IPS-20b (cell line): ENCODE measurements around the gene CHN1.

Experiments used
- H3K27ac ChIP-seq: one replicate; pipeline ENCODE4 v1.5.1; 2013; ENCODE audit warnings: low read length
- H3K27me3 ChIP-seq: 2 replicates; pipeline ENCODE4 v1.6.1; 2013; ENCODE audit warnings: mild to moderate bottlenecking, low read length, inconsistent platforms; ENCODE audit not compliant: insufficient read depth
- H3K36me3 ChIP-seq: 2 replicates; pipeline ENCODE4 v1.6.1; 2013; ENCODE audit warnings: low read depth, mild to moderate bottlenecking, inconsistent platforms, low read length, moderate library complexity; ENCODE audit not compliant: insufficient read depth
- H3K4me1 ChIP-seq: 2 replicates; pipeline ENCODE4 v1.6.1; 2013; ENCODE audit warnings: mild to moderate bottlenecking, control low read depth, inconsistent platforms, low read length, moderate library complexity; ENCODE audit not compliant: insufficient read depth
- H3K4me3 ChIP-seq: 2 replicates; pipeline ENCODE4 v1.5.1; 2013; ENCODE audit warnings: mild to moderate bottlenecking, low read length, inconsistent platforms
- H3K9ac ChIP-seq: 2 replicates; pipeline ENCODE4 v1.6.1; 2013; ENCODE audit warnings: low read depth, mild to moderate bottlenecking, inconsistent platforms, low read length, moderate library complexity
- H3K9me3 ChIP-seq: 2 replicates; pipeline ENCODE4 v1.6.1; 2013; ENCODE audit warnings: mild to moderate bottlenecking, low read depth, low read length, inconsistent platforms; ENCODE audit not compliant: insufficient read depth

The CHN1 gene

DNA sequence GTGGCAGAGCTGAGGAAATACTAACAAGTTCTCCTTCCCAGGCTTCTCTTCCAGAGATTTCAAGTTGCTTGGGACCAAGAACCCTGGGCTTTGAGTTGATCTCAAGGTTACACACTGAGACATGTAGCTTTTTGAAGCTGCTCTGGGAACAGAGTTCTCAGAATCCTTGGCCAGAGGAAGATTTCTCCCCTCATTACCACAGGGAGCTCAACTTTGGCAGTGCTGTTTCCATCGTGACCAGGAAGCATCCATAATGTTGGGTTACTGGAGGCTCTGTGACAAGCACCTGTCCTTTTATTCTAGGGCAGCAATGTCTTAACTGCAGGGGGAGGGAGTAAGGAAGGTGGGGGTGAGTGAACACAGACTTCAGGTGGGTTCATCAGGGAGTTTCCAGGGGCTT is 199.4 kb downstream of the CHN1 start:
- H3K27ac ChIP-seq: no peak overlapping the region
- no peaks in the 10 kb centered on the region for H3K27me3 ChIP-seq
- H3K36me3 ChIP-seq: peaks cover 73% of the 10 kb centered on the region
- no peaks in the 10 kb centered on the region for H3K9me3 ChIP-seq
- no peak overlapping the region for H3K4me3 ChIP-seq
- H3K4me1 ChIP-seq: no peaks in the 10 kb centered on the region
- H3K9ac ChIP-seq: no peak overlapping the region

GRCh38 chr2:174802459-174802858 is 202.7 kb downstream of the CHN1 start:
- Histone ChIP-seq H3K9ac (no peak overlapping the region), H3K4me3 (no peak overlapping the region), H3K27me3 (no peaks in the 10 kb centered on the region), H3K27ac (no peak overlapping the region), H3K4me1 (no peaks in the 10 kb centered on the region), H3K9me3 (no peaks in the 10 kb centered on the region), H3K36me3 (peaks cover 74% of the 10 kb centered on the region)

DNA sequence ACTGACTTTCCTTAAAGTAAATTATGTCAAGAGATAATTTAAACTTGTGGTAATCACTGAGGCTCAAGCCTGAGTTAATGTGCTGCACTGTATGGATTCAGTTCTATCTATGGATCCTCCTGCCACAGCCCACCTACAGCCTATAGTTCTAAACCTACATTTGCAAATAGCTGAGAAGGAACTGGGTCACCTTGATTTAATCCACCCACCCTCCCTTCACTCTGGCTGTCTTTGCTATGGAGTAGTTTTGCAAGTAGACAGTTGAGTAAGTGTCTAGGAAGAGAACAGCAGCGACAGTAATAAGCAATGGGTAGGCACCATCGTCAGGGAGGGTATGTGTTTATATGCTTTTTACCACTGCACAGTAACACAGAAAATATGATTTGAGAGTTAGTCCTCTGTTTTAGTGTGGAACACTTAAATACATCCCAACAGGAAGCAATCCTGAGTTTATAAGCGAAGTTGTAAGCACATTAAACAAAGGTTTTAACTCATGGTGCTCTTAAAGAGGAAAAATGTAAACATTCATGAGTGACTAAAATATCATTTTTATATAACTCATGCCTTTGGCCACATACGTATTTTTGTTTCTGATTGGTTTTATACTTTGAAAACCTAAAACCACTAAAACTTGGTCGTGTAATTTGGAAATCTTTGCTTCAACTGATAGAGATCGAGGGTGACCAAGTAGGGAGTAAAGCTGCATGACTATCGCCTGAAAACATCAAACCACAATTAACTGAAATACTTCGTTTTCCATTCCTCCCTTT is 204.6 kb downstream of the CHN1 start:
- no peaks in the 10 kb centered on the region for H3K27me3 ChIP-seq
- H3K36me3 ChIP-seq: peaks cover 58% of the 10 kb centered on the region
- H3K27ac ChIP-seq: no peak overlapping the region
- no peak overlapping the region for H3K4me3 ChIP-seq
- no peaks in the 10 kb centered on the region for H3K9me3 ChIP-seq
- H3K4me1 ChIP-seq: peaks cover 13% of the 10 kb centered on the region
- no peak overlapping the region for H3K9ac ChIP-seq

- no peaks in the 10 kb centered on the region for H3K9me3 ChIP-seq
- H3K4me3 ChIP-seq: no peak overlapping the region
- H3K36me3 ChIP-seq: peaks cover 52% of the 10 kb centered on the region
- H3K27ac ChIP-seq: no peak overlapping the region
- no peaks in the 10 kb centered on the region for H3K27me3 ChIP-seq
- H3K9ac ChIP-seq: no peak overlapping the region
- H3K4me1 ChIP-seq: peaks cover 23% of the 10 kb centered on the region
Observed at GRCh38 chr2:174798801-174799200, 206.4 kb downstream of the CHN1 start.

GRCh38 chr2:174797781-174798276 is 207.4 kb downstream of the CHN1 start:
- peaks cover 33% of the 10 kb centered on the region for H3K4me1 ChIP-seq
- no peak overlapping the region for H3K9ac ChIP-seq
- H3K36me3 ChIP-seq: peaks cover 52% of the 10 kb centered on the region
- H3K27me3 ChIP-seq: no peaks in the 10 kb centered on the region
- H3K9me3 ChIP-seq: no peaks in the 10 kb centered on the region
- H3K27ac ChIP-seq: no peak overlapping the region
- no peak overlapping the region for H3K4me3 ChIP-seq

- Histone ChIP-seq H3K9me3 (no peaks in the 10 kb centered on the region), H3K9ac (no peak overlapping the region), H3K27ac (peak overlapping the region; percentile 52), H3K4me1 (peaks cover 41% of the 10 kb centered on the region), H3K27me3 (no peaks in the 10 kb centered on the region), H3K36me3 (peaks cover 40% of the 10 kb centered on the region), H3K4me3 (peak overlapping the region; percentile 38; the same call in 1 of the 2 replicates)
Observed at GRCh38 chr2:174796319-174796771, 208.8 kb downstream of the CHN1 start.

GRCh38 chr2:174794851-174795374 is 210.3 kb downstream of the CHN1 start:
- Histone ChIP-seq H3K27ac (no peak overlapping the region), H3K27me3 (no peaks in the 10 kb centered on the region), H3K4me1 (peaks cover 46% of the 10 kb centered on the region), H3K9ac (no peak overlapping the region), H3K9me3 (no peaks in the 10 kb centered on the region), H3K4me3 (no peak overlapping the region), H3K36me3 (peaks cover 26% of the 10 kb centered on the region)

GRCh38 chr2:174792309-174793025 is 212.7 kb downstream of the CHN1 start:
- Histone ChIP-seq H3K9ac (no peak overlapping the region), H3K27ac (no peak overlapping the region), H3K4me1 (peaks cover 54% of the 10 kb centered on the region), H3K4me3 (no peak overlapping the region), H3K27me3 (no peaks in the 10 kb centered on the region), H3K36me3 (peaks cover 1% of the 10 kb centered on the region; the same call in 1 of the 2 replicates), H3K9me3 (no peaks in the 10 kb centered on the region)

GRCh38 chr2:174791746-174792280 is 213.4 kb downstream of the CHN1 start:
- H3K4me3 ChIP-seq: no peak overlapping the region
- no peaks in the 10 kb centered on the region for H3K36me3 ChIP-seq
- no peak overlapping the region for H3K27ac ChIP-seq
- H3K9me3 ChIP-seq: no peaks in the 10 kb centered on the region
- peaks cover 59% of the 10 kb centered on the region for H3K4me1 ChIP-seq
- H3K27me3 ChIP-seq: no peaks in the 10 kb centered on the region
- no peak overlapping the region for H3K9ac ChIP-seq

DNA sequence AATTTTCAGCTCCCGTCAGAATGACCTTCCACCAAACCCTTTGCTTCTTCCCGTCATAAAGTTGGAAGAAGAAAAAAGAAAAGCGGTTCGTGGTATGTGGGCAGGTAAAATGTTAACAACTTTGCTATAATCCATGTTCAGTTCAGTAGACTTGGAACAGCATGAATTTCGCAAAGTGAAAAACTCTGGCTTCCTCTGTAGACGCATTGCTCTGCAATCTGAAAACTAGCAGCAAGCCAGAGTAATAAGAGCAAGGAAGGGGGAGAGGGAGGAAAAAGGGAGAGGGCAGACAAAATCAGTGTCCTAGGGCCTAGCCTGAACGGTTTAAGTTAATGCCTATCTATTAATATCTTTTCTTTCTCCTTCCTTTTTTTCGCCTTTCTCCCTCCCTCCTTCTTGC is 214.2 kb downstream of the CHN1 start:
- no peaks in the 10 kb centered on the region for H3K27me3 ChIP-seq
- H3K9ac ChIP-seq: no peak overlapping the region
- H3K36me3 ChIP-seq: no peaks in the 10 kb centered on the region
- H3K9me3 ChIP-seq: no peaks in the 10 kb centered on the region
- peaks cover 57% of the 10 kb centered on the region for H3K4me1 ChIP-seq
- H3K4me3 ChIP-seq: no peak overlapping the region
- H3K27ac ChIP-seq: no peak overlapping the region

GRCh38 chr2:174789001-174789400 is 216.2 kb downstream of the CHN1 start:
- Histone ChIP-seq H3K9me3 (no peaks in the 10 kb centered on the region), H3K4me1 (peaks cover 43% of the 10 kb centered on the region), H3K27me3 (no peaks in the 10 kb centered on the region), H3K27ac (no peak overlapping the region), H3K4me3 (no peak overlapping the region), H3K36me3 (no peaks in the 10 kb centered on the region), H3K9ac (peak overlapping the region; percentile 31; the same call in 1 of the 2 replicates)
